Measurements from ENCODE around the gene SRCAP. TPM values are rescaled to one million over a fixed set of nuclear protein-coding genes. Genes with fewer than 3 reads are reported as not detected.

SRCAP gene
- total and polyA plus RNA-seq, 2 of the 8 experiments (the other 6 are each of a cell fraction or from before 2014, with no cell fraction given), result 5.5 to 54.3 TPM

- TF ChIP-seq, protein P1, sequence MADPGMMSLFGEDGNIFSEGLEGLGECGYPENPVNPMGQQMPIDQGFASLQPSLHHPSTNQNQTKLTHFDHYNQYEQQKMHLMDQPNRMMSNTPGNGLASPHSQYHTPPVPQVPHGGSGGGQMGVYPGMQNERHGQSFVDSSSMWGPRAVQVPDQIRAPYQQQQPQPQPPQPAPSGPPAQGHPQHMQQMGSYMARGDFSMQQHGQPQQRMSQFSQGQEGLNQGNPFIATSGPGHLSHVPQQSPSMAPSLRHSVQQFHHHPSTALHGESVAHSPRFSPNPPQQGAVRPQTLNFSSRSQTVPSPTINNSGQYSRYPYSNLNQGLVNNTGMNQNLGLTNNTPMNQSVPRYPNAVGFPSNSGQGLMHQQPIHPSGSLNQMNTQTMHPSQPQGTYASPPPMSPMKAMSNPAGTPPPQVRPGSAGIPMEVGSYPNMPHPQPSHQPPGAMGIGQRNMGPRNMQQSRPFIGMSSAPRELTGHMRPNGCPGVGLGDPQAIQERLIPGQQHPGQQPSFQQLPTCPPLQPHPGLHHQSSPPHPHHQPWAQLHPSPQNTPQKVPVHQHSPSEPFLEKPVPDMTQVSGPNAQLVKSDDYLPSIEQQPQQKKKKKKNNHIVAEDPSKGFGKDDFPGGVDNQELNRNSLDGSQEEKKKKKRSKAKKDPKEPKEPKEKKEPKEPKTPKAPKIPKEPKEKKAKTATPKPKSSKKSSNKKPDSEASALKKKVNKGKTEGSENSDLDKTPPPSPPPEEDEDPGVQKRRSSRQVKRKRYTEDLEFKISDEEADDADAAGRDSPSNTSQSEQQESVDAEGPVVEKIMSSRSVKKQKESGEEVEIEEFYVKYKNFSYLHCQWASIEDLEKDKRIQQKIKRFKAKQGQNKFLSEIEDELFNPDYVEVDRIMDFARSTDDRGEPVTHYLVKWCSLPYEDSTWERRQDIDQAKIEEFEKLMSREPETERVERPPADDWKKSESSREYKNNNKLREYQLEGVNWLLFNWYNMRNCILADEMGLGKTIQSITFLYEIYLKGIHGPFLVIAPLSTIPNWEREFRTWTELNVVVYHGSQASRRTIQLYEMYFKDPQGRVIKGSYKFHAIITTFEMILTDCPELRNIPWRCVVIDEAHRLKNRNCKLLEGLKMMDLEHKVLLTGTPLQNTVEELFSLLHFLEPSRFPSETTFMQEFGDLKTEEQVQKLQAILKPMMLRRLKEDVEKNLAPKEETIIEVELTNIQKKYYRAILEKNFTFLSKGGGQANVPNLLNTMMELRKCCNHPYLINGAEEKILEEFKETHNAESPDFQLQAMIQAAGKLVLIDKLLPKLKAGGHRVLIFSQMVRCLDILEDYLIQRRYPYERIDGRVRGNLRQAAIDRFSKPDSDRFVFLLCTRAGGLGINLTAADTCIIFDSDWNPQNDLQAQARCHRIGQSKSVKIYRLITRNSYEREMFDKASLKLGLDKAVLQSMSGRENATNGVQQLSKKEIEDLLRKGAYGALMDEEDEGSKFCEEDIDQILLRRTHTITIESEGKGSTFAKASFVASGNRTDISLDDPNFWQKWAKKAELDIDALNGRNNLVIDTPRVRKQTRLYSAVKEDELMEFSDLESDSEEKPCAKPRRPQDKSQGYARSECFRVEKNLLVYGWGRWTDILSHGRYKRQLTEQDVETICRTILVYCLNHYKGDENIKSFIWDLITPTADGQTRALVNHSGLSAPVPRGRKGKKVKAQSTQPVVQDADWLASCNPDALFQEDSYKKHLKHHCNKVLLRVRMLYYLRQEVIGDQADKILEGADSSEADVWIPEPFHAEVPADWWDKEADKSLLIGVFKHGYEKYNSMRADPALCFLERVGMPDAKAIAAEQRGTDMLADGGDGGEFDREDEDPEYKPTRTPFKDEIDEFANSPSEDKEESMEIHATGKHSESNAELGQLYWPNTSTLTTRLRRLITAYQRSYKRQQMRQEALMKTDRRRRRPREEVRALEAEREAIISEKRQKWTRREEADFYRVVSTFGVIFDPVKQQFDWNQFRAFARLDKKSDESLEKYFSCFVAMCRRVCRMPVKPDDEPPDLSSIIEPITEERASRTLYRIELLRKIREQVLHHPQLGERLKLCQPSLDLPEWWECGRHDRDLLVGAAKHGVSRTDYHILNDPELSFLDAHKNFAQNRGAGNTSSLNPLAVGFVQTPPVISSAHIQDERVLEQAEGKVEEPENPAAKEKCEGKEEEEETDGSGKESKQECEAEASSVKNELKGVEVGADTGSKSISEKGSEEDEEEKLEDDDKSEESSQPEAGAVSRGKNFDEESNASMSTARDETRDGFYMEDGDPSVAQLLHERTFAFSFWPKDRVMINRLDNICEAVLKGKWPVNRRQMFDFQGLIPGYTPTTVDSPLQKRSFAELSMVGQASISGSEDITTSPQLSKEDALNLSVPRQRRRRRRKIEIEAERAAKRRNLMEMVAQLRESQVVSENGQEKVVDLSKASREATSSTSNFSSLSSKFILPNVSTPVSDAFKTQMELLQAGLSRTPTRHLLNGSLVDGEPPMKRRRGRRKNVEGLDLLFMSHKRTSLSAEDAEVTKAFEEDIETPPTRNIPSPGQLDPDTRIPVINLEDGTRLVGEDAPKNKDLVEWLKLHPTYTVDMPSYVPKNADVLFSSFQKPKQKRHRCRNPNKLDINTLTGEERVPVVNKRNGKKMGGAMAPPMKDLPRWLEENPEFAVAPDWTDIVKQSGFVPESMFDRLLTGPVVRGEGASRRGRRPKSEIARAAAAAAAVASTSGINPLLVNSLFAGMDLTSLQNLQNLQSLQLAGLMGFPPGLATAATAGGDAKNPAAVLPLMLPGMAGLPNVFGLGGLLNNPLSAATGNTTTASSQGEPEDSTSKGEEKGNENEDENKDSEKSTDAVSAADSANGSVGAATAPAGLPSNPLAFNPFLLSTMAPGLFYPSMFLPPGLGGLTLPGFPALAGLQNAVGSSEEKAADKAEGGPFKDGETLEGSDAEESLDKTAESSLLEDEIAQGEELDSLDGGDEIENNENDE (IDR thresholded peaks at IDR 0.05; ENCODE audit: insufficient replicate concordance, low read length), result no peak
- TF ChIP-seq KDM5A (IDR thresholded peaks at IDR 0.05; ENCODE audit: low read length) (no peak), CBX8 (IDR thresholded peaks at IDR 0.05; ENCODE audit: borderline replicate concordance, low read depth, low read length) (no peak), EP300 (IDR thresholded peaks at IDR 0.05; ENCODE audit: borderline replicate concordance in 1 of 2, low read depth in 2 of 2, low read length in 2 of 2) (no peak), SIX5 (IDR thresholded peaks at IDR 0.05; ENCODE audit: low read depth, low read length) (no peak), POU5F1 (IDR thresholded peaks at IDR 0.05; ENCODE audit: low read depth, low read length) (no peak), KDM1A (IDR thresholded peaks at IDR 0.05; ENCODE audit: borderline replicate concordance, low read length) (no peak), USF2 (IDR thresholded peaks at IDR 0.05; ENCODE audit: low read length) (no peak)
Measured at GRCh38 chr16:30698816-30699614, at the start of gene SRCAP (continued).

Data from H1 (cell line).